Loucy (cell line): ENCODE results near the gene EPHA6.

Experiments
- EZH2phosphoT487 ChIP-seq: fragments of 200-600 bp; IDR thresholded peaks from 2 replicates; pipeline ENCODE4 v1.6.1; 2018; ENCODE audit warnings: antibody characterized with exemption, mild to moderate bottlenecking, moderate library complexity, borderline replicate concordance
- TF ChIP-seq, protein P1 (sequence below): fragments of 200-600 bp; sonication (generic); conservative IDR thresholded peaks from 2 replicates; pipeline ENCODE4 v1.5.1; 2014; ENCODE audit warnings: mild to moderate bottlenecking, antibody characterized with exemption, low read length

DNA sequence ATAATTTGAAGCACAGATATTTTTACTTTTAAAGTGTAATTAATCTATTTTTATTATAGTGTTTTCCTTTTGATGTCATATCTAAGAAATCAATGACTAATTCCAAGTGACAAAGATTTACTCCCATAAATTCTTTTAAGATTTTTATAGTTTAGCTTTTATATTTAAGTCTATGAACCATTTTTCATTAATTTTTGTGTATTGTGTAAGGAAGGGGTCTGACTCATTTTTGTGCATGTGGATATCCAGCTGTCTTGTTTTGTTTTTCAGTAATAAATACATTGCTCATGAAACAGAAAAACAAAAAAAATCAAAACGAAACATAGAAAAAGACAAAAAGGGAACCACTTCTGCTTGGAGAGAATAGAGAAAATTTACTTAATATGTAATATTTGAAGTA is 145.1 kb downstream of the EPHA6 start:
- TF ChIP-seq, protein P1, sequence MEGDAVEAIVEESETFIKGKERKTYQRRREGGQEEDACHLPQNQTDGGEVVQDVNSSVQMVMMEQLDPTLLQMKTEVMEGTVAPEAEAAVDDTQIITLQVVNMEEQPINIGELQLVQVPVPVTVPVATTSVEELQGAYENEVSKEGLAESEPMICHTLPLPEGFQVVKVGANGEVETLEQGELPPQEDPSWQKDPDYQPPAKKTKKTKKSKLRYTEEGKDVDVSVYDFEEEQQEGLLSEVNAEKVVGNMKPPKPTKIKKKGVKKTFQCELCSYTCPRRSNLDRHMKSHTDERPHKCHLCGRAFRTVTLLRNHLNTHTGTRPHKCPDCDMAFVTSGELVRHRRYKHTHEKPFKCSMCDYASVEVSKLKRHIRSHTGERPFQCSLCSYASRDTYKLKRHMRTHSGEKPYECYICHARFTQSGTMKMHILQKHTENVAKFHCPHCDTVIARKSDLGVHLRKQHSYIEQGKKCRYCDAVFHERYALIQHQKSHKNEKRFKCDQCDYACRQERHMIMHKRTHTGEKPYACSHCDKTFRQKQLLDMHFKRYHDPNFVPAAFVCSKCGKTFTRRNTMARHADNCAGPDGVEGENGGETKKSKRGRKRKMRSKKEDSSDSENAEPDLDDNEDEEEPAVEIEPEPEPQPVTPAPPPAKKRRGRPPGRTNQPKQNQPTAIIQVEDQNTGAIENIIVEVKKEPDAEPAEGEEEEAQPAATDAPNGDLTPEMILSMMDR, result no peak
- no peak for TF ChIP-seq EZH2phosphoT487
